ENCODE measurements around the gene ANG. TPM values are rescaled to one million over a fixed set of nuclear protein-coding genes. Genes with fewer than 3 reads are reported as not detected.
"Not testable (repeated sequence)": the region's sequence is repeated elsewhere in the genome, so short reads cannot be mapped to it uniquely, and the experiment has no call there.

Gene ANG
- 3.3 TPM for polyA plus RNA-seq (2012; ENCODE audit: insufficient read depth, insufficient read length)

DNA sequence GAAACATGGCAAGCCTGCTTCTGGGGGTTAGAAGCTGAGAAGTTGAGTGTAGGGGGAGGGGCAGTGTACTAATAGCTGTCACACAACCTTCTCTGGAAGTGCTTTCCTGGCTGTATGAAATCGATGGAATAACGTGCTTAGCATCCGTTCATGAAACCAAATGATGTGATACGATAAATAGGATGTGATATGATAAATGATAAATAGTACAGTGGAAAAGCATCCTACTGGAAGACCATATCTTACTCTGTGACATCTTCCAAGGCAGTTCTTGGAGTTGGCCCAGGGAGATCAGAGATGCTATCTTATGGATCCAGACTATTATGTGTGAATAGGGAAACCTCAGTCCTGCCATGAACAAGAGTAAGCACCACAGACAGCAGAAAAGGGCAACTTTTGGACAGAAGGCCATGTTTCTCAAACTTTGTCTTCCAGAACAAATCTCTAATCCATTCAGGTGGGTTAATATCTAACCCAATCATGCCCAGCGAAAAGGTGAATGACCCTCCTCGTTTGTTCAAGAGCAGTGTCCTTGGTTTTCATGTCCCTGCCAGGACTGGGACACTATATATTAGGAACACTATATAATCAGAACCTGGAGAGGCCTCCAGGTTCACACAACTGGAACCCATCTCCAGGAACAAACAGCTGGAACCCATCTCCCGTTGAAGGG, at the start of gene ANG:
Gene ANG, plus strand, starts transcription at position 598 of the 673 bp plus-strand sequence. CDS start 4,801 bp downstream, outside the sequence.
- DNase-seq (ENCODE audit: low read depth, low spot score) = no peak

GRCh38 chr14:20641591-20641990, 47.0 kb upstream of the ANG start, which contains the start of gene OR6S1:
TSS of gene OR6S1 (minus strand) at chr14:20641691. CDS start at chr14:20641691, 0 bp downstream.
- no peak for DNase-seq (ENCODE audit: low read depth, low spot score)
- no peak within 1 kb of the TSS for H3K4me3 ChIP-seq (ENCODE audit: low read length)

More for the DNA sequence above, at the start of gene ANG:
- H3K4me3 ChIP-seq (ENCODE audit: low read length) = no peak within 1 kb of the TSS

DNA sequence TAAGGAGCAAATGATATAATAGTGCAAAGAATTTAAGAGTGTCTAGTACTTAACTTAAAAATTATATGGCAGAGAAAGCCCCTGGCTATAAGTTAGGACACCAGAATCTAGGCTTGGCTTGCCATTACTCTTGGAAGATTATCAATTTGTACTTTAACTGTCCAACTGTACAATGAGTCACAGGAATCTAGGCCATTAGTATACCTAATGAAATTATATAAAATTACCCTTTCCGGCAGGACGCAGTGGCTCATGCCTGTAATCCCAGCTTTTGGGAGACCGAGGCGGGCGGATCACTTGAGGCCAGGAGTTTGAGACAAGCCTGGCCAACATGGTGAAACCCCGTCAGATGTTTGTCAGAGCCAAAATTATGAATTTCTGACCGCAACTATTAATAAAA, 46.4 kb upstream of the ANG start:
- DNase-seq (ENCODE audit: low read depth, low spot score) = no peak
- H3K4me3 ChIP-seq (ENCODE audit: low read length) = no peak overlapping the region

DNA sequence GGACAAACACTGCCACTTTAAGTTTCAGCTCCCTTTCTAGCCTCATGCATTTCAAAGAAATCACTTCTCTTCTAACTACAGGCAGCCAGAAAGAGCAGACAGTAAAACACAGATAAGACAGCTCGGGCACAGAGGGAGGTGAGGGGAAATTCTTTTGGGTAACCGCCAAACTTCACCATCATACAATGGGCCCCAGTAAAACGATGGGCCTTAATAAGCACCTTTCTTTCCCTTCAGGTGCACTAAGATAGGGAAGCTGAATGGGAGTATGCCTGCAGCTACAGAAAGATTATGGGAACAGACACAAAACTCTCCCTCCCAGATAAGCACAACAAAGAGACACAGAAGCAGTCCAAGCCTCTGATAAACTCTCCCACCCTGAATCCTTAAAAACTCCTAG, 45.8 kb upstream of the ANG start:
- DNase-seq (ENCODE audit: low read depth, low spot score); H3K4me3 ChIP-seq (ENCODE audit: low read length): not testable (repeated sequence)

GRCh38 chr14:20644520-20644919, 44.0 kb upstream of the ANG start:
- no peak for DNase-seq (ENCODE audit: low read depth, low spot score)
- H3K4me3 ChIP-seq (ENCODE audit: low read length) = no peak overlapping the region

GRCh38 chr14:20645481-20645880, 43.1 kb upstream of the ANG start:
- DNase-seq (ENCODE audit: low read depth, low spot score) = no peak
- no peak overlapping the region for H3K4me3 ChIP-seq (ENCODE audit: low read length)

DNA sequence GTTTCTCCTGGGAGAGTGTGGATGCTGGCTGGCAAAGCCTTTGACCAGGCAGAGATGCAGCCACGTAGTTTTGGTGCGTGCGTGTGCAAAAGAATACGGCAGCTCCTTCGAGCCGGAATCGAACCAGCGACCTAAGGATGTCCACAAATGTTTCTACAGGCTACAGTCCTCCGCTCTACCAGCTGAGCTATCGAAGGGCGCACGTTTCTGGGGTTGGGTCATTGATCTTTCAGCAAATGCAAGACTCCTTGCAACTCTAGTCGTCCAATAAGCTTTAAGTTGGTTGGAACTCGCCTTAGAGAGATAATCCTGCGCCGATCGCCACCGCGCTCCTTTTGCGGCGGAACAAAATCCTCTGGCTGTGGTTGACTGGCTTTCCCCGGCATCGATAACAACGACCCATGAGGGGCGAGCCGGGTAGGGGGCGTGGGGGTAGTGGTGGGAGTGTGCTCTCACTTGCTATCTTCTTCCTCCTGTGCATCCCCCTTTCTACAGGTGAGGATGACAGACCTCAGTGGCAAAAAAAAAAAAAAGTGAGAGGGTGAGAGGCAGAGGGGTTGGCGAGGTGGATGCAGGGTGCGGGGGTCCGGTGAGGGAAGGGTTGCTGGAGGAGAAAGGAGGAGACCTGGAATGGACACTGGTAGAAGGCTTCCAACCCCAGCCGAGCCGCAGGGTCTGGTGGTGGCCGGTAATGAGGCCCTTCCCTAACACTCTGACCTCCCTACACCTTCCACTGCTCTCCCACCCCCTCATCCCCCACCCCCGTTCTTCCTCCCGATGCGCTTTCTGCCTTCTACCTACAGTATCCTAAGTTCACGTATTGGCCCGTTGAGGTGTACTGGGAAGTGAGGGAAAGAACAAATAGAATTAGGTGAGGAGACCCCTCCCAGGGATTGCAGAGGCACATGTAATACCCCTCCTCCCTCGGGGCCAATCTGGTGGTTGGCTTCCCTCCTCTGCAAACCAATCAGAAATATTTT, 35.3 kb upstream of the ANG start:
- H3K4me3 ChIP-seq (ENCODE audit: low read length) = no peak overlapping the region
- DNase-seq (ENCODE audit: low read depth, low spot score) = no peak

DNA sequence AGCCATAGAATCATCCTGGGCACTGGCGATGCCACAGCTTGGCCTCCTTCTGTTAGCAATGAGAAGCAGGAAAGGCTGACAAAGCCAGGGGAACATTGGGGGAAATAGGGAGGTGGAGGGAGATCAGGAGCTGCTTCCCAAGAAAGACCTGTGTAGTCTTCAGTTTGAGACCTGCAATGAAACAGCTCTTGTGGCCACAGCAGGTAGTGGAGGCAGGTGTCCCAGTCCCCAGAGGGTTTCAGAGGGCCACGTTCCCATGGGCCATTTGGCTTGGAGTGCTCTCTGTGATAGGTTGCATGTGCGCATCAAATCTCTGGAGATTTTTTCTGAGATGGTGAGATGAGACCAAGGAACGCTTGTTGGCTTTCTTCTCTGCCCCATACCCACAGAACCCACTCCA, 32.7 kb upstream of the ANG start:
- no peak for DNase-seq (ENCODE audit: low read depth, low spot score)
- H3K4me3 ChIP-seq (ENCODE audit: low read length) = no peak overlapping the region

DNA sequence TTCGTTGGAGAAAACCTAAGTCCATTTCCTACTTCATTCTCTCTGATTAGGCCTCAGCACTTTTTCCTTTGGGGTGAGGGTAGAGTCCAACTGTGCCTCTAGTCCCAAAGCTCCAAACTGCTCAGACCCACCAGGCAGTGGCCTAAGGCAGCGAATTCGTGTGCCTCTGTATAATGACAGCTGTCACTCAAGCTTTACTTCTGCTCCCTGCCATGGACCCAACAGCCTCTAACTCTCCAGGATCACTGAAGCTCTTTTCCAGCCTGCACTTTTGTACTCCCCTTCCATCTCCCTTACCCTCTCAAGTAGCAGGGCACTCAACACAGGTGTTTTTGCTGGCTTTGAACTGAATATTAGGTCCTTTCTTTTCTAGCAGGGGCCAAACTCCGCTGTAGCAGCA, 32.3 kb upstream of the ANG start:
- H3K4me3 ChIP-seq (ENCODE audit: low read length) = no peak overlapping the region
- no peak for DNase-seq (ENCODE audit: low read depth, low spot score)

DNA sequence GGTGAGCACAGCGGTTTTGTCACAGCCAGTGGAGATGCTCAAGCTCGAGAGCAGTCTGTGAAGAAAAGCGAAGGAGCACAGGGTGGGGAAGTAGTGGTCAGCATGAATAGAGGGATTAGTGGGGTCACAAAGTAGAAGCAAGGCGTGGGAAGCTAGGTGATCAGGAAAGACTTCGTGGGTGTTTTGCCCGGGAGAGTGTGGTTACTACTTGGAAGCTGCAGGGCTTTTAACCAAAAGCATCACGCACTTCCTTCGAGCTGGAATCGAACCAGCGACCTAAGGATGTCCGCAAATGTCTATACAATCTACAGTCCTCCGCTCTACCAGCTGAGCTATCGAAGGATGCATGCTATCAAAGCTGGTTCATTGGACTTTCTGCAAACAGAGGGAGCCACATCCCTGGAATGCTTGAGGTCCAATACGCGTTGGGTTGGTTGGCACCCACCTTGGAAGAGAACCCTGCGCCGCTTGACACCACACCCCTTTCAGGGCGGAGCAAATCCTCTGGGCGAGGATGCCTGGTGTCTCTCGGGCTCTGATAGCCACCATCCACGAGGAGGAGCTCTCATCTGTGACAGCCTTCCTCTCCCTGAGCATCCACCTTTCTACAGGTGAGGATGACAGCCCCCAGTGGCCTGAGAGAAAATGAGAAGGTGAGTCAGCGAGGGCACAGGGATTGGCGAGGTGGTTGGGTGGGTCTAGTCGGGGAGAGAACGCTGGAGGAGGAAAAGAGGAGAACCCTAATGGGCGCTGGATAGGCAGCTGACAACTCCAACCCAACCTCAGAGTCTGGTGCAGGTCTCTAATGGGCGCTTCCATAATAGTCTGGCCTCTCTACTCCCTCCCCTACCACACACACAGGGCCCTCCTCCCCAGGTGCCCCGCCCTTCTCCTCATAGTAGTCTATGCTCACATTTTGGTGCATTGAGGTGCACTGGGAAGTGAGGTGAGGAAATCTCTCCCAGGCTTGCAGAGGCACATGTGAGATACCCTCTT, 31.1 kb upstream of the ANG start:
- H3K4me3 ChIP-seq (ENCODE audit: low read length) = no peak overlapping the region

DNA sequence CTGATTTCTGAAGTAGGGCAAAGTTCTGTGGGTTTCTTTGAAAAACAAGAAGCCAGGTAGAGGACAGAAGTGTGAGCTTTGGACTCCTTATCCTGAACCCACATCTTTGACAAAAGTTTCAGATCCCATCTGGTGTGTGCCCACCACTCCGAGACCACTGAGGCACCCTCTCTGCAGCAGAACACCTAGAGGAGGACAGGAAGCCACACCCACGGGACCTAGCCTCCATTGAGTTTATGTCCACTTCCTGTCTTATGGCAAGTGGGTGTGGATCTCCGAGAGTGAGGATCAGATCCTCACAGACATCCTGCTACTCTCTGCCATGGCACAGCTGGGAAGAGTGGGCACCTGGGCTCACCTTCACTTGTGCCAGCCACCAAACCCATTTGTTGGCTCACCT, 30.3 kb upstream of the ANG start:
- H3K4me3 ChIP-seq (ENCODE audit: low read length) = no peak overlapping the region
- DNase-seq (ENCODE audit: low read depth, low spot score) = no peak

More for the DNA sequence above, 31.1 kb upstream of the ANG start:
- no peak for DNase-seq (ENCODE audit: low read depth, low spot score)

- no peak for DNase-seq (ENCODE audit: low read depth, low spot score)
- no peak overlapping the region for H3K4me3 ChIP-seq (ENCODE audit: low read length)
Observed at GRCh38 chr14:20659336-20659735, 29.2 kb upstream of the ANG start.

GRCh38 chr14:20659813-20660395, 28.7 kb upstream of the ANG start:
- no peak for DNase-seq (ENCODE audit: low read depth, low spot score)
- no peak overlapping the region for H3K4me3 ChIP-seq (ENCODE audit: low read length)

GRCh38 chr14:20661197-20661596, 27.4 kb upstream of the ANG start:
- no peak overlapping the region for H3K4me3 ChIP-seq (ENCODE audit: low read length)
- DNase-seq (ENCODE audit: low read depth, low spot score) = no peak

DNA sequence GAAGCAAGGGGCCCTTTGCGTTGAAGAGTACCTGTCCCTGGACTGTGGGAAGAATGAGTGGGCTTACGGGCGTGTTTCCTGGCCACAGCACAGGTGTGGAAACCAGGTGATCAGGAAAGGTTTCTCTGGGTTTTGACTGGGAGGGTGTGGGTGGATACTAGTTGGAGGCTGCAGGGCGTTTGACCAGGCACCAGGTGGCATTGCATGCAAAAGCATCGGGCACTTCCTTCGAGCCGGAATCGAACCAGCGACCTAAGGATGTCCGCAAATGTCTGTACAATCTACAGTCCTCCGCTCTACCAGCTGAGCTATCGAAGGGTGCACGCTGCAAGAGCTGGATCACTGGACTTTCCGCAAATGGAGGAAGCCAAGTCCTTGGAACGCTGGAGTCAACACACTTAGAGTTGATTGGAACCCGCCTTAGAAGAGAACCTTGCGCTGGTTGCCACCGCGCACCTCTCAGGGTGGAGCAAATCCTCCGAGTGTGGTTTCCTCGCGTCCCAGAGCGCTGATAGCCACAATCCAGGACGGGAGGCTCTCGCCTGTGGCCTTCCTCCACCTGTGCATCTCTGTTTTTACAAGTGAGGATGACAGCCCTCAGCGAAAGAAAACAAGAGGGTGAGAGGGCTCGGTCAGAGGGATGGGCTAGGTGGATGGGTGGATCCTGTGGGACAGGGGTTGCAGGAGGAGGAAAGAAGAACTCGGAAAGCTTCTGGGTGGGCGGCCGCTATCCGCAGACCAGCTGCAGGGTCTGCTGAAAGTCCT, 25.4 kb upstream of the ANG start:
- no peak overlapping the region for H3K4me3 ChIP-seq (ENCODE audit: low read length)
- DNase-seq (ENCODE audit: low read depth, low spot score) = no peak

GRCh38 chr14:20666400-20666961, 22.1 kb upstream of the ANG start:
- not testable (repeated sequence) for H3K4me3 ChIP-seq (ENCODE audit: low read length); DNase-seq (ENCODE audit: low read depth, low spot score)

DNA sequence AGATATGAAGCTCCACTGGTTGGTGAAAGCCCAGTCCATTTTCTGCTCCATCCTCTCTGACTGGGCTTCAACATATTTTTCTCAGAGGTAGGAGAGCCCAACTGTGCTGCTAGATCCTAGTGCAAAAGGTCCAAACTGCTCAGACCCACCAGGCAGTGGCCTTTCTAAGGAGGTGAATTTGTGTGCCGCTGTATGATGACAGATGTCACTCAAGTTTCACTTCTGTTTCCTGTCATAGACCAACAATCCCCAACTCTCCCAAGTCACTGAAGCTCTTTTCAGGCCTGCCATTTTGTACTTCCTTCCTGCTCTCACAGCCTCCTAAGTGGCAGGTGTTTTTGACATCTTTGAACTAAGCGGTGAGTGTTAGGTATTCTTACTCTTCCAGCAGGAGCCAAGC, 20.6 kb upstream of the ANG start:
- peak; percentile 56 for DNase-seq (ENCODE audit: low read depth, low spot score)
- no peak overlapping the region for H3K4me3 ChIP-seq (ENCODE audit: low read length)

- DNase-seq (ENCODE audit: low read depth, low spot score) = no peak
- H3K4me3 ChIP-seq (ENCODE audit: low read length) = no peak overlapping the region
Observed at GRCh38 chr14:20668969-20669368, 19.6 kb upstream of the ANG start.
